HEK293 (cell line): ENCODE measurements around the gene VOPP1.

Experiments
- CTCF ChIA-PET: fragments of 350-600 bp; formaldehyde crosslinking; extraction: SDS; loops from one replicate; lab custom pipeline; 2021; ENCODE audit warnings: antibody characterized with exemption; lab: Yijun Ruan, JAX
- POLR2A ChIA-PET: fragments of 300-600 bp; formaldehyde crosslinking; extraction: SDS; loops from one replicate; lab custom pipeline; 2020; ENCODE audit warnings: antibody characterized with exemption, inconsistent platforms; lab: Yijun Ruan, JAX
- H3K27ac ChIP-seq: fragments of 200-500 bp; sonication (Bioruptor generic); 2 replicates; pipeline ENCODE4 v1.5.1; 2014; ENCODE audit warnings: low read depth, low read length, control low read depth, inconsistent platforms; ENCODE audit errors: extremely low read depth
- H3K36me3 ChIP-seq, 2 experiments: fragments of 200-500 bp in 1 of 2; sonication (Bioruptor generic) in 1 of 2; 1 replicate in 1 of 2; 2 replicates in 1 of 2; pipeline ENCODE4 v1.5.1; 2014 to 2017; ENCODE audit warnings: inconsistent platforms in 2 of 2, low read length in 2 of 2; ENCODE audit not compliant: control insufficient read depth in 2 of 2, insufficient read depth in 1 of 2
- H3K4me1 ChIP-seq: fragments of 200-500 bp; sonication (Bioruptor generic); 2 replicates; pipeline ENCODE4 v1.5.1; 2014; ENCODE audit warnings: mild to moderate bottlenecking, low read length, inconsistent platforms; ENCODE audit not compliant: control insufficient read depth, insufficient read depth
- H3K4me3 ChIP-seq: 2 replicates; pipeline ENCODE4 v1.5.1; 2011; ENCODE audit warnings: low read depth, mild to moderate bottlenecking, control low read depth, low read length, moderate library complexity
- H3K9me3 ChIP-seq: fragments of 200-500 bp; sonication (Bioruptor generic); 2 replicates; pipeline ENCODE4 v1.5.1; 2014; ENCODE audit warnings: low read depth, low read length, inconsistent platforms; ENCODE audit not compliant: control insufficient read depth, insufficient read depth
- KLF9 ChIP-seq: fragments of 450-650 bp; formaldehyde crosslinking; IDR thresholded peaks from 2 replicates; pipeline ENCODE4 v1.5.1; 2016; ENCODE audit warnings: missing biosample characterization, missing genetic modification characterization, low read depth
- MEIS1 ChIP-seq: sonication (generic); formaldehyde crosslinking; IDR thresholded peaks from 2 replicates; pipeline ENCODE4 v1.8.1; 2022; ENCODE audit warnings: missing genetic modification reagents, mild to moderate bottlenecking, borderline replicate concordance
- PRDM10 ChIP-seq: fragments of 450-650 bp; formaldehyde crosslinking; IDR thresholded peaks from 2 replicates; pipeline ENCODE4 v1.5.1; 2016; ENCODE audit warnings: missing biosample characterization, missing genetic modification characterization
- RBAK ChIP-seq: fragments of 450-650 bp; formaldehyde crosslinking; IDR thresholded peaks from 2 replicates; pipeline ENCODE4 v1.5.1; 2016; ENCODE audit warnings: missing biosample characterization, missing genetic modification characterization
- REST ChIP-seq: fragments of 450-650 bp; formaldehyde crosslinking; IDR thresholded peaks from 2 replicates; pipeline ENCODE4 v1.5.1; 2016; ENCODE audit warnings: missing biosample characterization, missing genetic modification characterization
- SP2 ChIP-seq: fragments of 450-650 bp; formaldehyde crosslinking; IDR thresholded peaks from 2 replicates; pipeline ENCODE4 v1.5.1; 2016; ENCODE audit warnings: missing biosample characterization, missing genetic modification characterization
- ZBTB48 ChIP-seq: fragments of 450-650 bp; formaldehyde crosslinking; IDR thresholded peaks from 2 replicates; pipeline ENCODE4 v1.5.1; 2016; ENCODE audit warnings: missing biosample characterization, missing genetic modification characterization
- ZFP41 ChIP-seq: fragments of 450-650 bp; formaldehyde crosslinking; IDR thresholded peaks from 2 replicates; pipeline ENCODE4 v1.5.1; 2016; ENCODE audit warnings: missing biosample characterization, missing genetic modification characterization, borderline replicate concordance
- ZNF155 ChIP-seq: fragments of 450-650 bp; formaldehyde crosslinking; IDR thresholded peaks from 2 replicates; pipeline ENCODE4 v1.5.1; 2016; ENCODE audit warnings: missing biosample characterization, missing genetic modification characterization
- ZNF239 ChIP-seq: fragments of 450-650 bp; formaldehyde crosslinking; IDR thresholded peaks from 2 replicates; pipeline ENCODE4 v1.5.1; 2016; ENCODE audit warnings: missing biosample characterization, missing genetic modification characterization
- ZNF280C ChIP-seq: fragments of 450-650 bp; formaldehyde crosslinking; IDR thresholded peaks from 2 replicates; pipeline ENCODE4 v1.5.1; 2016; ENCODE audit warnings: missing biosample characterization, missing genetic modification characterization
- ZNF514 ChIP-seq: fragments of 450-650 bp; formaldehyde crosslinking; IDR thresholded peaks from 2 replicates; pipeline ENCODE4 v1.5.1; 2016; ENCODE audit warnings: missing biosample characterization, missing genetic modification characterization
- ZNF645 ChIP-seq: fragments of 450-650 bp; formaldehyde crosslinking; IDR thresholded peaks from 2 replicates; pipeline ENCODE4; 2016; ENCODE audit warnings: missing biosample characterization, missing genetic modification characterization
- ZNF654 ChIP-seq: fragments of 450-650 bp; formaldehyde crosslinking; IDR thresholded peaks from 2 replicates; pipeline ENCODE4 v1.5.1; 2016; ENCODE audit warnings: low read depth, missing biosample characterization, missing genetic modification characterization
- ZNF707 ChIP-seq: fragments of 450-650 bp; formaldehyde crosslinking; IDR thresholded peaks from 2 replicates; pipeline ENCODE4 v1.5.1; 2016; ENCODE audit warnings: missing biosample characterization, missing genetic modification characterization
- ZNF76 ChIP-seq: fragments of 450-650 bp; formaldehyde crosslinking; IDR thresholded peaks from 2 replicates; pipeline ENCODE4; 2016; ENCODE audit warnings: low read depth, missing biosample characterization, missing genetic modification characterization, borderline replicate concordance
- ZNF785 ChIP-seq: fragments of 450-650 bp; formaldehyde crosslinking; IDR thresholded peaks from 2 replicates; pipeline ENCODE4 v1.5.1; 2016; ENCODE audit warnings: missing biosample characterization, missing genetic modification characterization
- ZSCAN16 ChIP-seq: fragments of 450-650 bp; formaldehyde crosslinking; IDR thresholded peaks from 2 replicates; pipeline ENCODE4 v1.5.1; 2016; ENCODE audit warnings: missing biosample characterization, missing genetic modification characterization
- ZXDB ChIP-seq: fragments of 450-650 bp; formaldehyde crosslinking; IDR thresholded peaks from 2 replicates; pipeline ENCODE4 v1.5.1; 2016; ENCODE audit warnings: missing biosample characterization, missing genetic modification characterization

The VOPP1 gene

GRCh38 chr7:55552320-55553023 lies 19.8 kb downstream of the VOPP1 start (continued):
- TF ChIP-seq SP2 (tag by site-specific recombination) (no peak), KLF9 (tag by site-specific recombination) (no peak), ZNF785 (tag by site-specific recombination) (no peak), MEIS1 (CRISPR knock-in tag) (no peak), ZNF654 (no peak), ZBTB48 (tag by site-specific recombination) (no peak), REST (tag by site-specific recombination) (no peak), ZFP41 (tag by site-specific recombination) (no peak), ZXDB (tag by site-specific recombination) (no peak), PRDM10 (no peak), ZNF155 (tag by site-specific recombination) (no peak)

GRCh38 chr7:55550841-55551537 lies 21.3 kb downstream of the VOPP1 start:
- Histone ChIP-seq H3K4me1 (0 out of 2 replicates have a peak, but pooled peaks cover 2% of the 10 kb centered on the region), H3K27ac (no peak overlapping the region), H3K36me3 (no peaks in the 10 kb centered on the region), H3K9me3 (no peaks in the 10 kb centered on the region), H3K4me3 (no peak overlapping the region)
- ChIA-PET POLR2A (no interaction called here), CTCF (no interaction called here)
- TF ChIP-seq REST (tag by site-specific recombination) (no peak), ZNF707 (no peak), ZNF645 (tag by site-specific recombination) (no peak), ZNF239 (tag by site-specific recombination) (no peak), ZNF280C (tag by site-specific recombination) (no peak), ZNF654 (no peak), ZSCAN16 (tag by site-specific recombination) (no peak), ZNF76 (no peak), RBAK (no peak), ZNF514 (tag by site-specific recombination) (no peak)
